Activated CD4-positive, CD25-positive, alpha-beta regulatory T cell treated with anti-CD3 and anti-CD28 coated beads, Interleukin-2, amount 50 U/mL, for 72 hours (primary cell): ENCODE results near the gene LRRC47.
"Not testable (repeated sequence)": the region's sequence is repeated elsewhere in the genome, so short reads cannot be mapped to it uniquely, and the experiment has no call there.

Experiments used
- DNase-seq: peaks from one replicate; pipeline ENCODE4 v3.0.0; 2021

Gene LRRC47

GRCh38 chr1:3814771-3815561 is 18.7 kb upstream of the LRRC47 start:
- DNase-seq: no peak

GRCh38 chr1:3814065-3814464 is 17.8 kb upstream of the LRRC47 start:
- DNase-seq: no peak

GRCh38 chr1:3811595-3811911 is 15.3 kb upstream of the LRRC47 start:
- DNase-seq: no peak

DNA sequence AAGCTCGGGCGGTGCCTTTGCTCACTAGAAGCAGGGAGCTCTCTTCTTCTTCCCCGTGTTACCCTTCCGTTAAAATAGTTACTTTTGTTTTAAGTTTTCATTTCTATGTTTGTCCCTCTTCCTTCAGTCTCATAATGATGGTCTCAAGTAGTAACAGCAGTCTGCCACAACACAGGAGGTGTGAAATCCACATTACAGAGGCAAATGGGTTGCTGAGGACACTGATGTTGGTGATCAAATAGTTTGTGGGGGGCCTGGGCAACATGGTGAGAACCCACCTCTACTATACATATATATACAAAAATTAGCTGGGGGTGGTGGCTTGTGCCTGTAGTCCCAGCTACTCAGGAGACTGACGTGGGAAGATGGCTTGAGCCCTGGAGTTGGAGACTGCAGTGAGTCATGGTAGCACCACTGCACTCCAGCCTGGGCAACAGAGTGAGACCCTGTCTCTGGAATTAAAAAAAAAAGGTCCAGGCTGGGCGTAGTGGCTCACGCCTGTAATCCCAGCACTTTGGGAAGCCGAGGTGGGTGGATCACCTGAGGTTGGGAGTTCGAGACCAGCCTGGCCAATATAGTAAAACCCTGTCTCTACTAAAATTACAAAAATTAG is 14.0 kb upstream of the LRRC47 start:
- not testable (repeated sequence) for DNase-seq

DNA sequence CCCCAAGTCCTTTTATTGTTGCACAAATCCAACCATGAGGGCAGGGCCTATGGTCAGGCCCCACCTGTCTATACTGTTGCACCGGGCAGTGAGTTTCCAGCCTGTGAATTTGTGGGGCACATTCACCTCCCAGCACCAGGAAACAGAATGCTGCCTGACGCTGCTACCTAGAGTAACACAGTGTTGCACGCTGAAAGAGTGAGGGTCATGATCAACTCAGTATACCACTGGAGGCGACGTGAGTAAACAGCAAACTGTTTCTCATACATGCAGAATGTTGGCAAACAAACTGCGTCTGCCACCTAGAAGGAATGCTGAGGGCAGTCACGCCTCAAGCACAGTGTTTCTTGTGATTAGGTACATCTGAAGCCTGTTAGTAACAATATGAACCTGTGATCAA is 13.4 kb upstream of the LRRC47 start:
- no peak for DNase-seq

DNA sequence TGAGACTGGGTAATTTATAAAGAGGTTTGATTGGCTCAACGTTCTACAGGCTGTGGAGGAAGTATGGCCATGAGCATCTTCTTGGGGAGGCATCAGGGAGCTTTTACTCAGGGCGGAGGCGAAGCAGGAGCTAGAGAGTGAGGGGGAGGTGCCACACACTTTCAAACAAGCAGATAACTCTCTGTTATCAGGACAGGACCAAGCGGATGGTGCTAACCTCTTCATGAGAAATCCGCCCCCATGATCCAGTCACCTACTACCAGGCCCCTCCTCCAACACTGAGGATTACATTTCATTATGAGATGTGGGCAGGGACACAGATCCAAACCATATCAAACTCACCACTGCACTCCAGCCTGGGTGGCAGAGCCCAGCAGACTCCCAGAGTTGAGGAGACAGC is 11.5 kb upstream of the LRRC47 start:
- no peak for DNase-seq

GRCh38 chr1:3805038-3805437 is 8.7 kb upstream of the LRRC47 start:
- no peak for DNase-seq

GRCh38 chr1:3804627-3804944 is 8.3 kb upstream of the LRRC47 start:
- not testable (repeated sequence) for DNase-seq

GRCh38 chr1:3803905-3804626 is 7.8 kb upstream of the LRRC47 start:
- no peak for DNase-seq

DNA sequence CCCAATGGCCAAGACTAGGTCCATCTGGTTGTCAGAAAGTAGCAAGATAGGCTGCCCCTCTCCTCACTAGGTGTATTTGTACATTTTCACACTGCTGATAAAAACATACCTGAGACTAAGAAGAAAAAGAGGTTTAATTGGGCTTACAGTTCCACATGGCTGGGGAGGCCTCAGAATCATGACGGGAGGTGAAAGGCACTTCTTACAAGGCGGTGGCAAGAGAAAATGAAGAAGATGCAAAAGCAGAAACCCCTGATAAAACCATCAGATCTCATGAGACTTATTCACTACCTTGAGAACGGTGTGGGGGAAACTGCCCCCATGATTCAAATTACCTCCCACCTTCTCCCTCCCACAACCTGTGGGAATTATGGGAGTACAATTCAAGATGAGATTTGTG is 4.5 kb upstream of the LRRC47 start:
- DNase-seq: not testable (repeated sequence)

DNA sequence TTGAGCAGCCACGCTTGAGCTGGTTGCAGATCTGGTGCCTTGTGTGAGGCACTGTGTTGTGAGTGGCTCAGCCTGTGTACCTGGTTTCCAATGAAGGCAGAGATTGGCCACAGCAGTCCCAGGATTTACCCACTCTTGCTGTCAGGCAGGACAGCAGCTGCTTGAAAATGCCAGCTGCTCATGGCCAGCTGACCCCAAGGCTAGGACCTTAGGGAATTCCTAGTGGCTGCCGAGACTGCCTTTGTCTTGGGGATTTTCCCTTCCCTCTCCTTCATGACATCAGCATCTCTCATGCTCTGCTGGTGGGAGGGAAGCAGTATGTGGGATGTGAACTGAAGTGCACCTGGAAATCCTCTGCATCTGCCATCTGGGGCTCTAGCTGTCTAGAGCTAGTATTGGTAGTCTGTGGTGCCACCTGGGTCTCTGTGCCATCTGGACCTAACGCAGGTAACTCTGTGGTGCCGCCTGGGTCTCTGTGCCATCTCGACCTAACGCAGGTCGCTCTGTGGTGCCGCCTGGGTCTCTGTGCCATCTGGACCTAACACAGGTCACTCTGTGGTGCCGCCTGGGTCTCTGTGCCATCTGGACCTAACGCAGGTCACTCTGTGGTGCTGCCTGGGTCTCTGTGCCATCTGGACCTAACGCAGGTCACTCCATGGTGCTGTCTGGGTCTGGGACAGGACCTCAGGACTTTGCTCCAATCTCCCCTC is 3.8 kb upstream of the LRRC47 start:
- DNase-seq: no peak

- DNase-seq: no peak
Measured at GRCh38 chr1:3795453-3796214, 664 bp downstream of the LRRC47 start.

DNA sequence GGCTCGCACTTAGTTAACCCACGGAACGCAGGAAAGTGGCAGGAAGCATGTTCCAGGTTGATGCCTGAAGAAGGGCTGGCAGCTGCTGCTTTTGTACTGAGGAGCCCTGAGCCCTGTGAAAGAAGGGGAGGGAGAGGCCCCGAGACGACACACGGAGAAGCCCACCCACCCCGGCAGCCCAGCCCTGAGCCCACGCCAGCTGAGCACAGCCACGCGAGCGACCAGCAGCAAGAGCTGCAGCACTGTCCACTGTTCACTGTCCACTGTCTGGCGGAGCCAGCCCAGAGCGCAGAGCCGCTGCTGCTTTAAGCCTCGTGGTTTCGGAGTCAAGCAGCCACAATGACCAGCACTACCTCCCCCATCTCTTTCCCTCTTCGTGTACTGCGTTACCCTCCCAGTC is 5.3 kb downstream of the LRRC47 start:
- DNase-seq: no peak

DNA sequence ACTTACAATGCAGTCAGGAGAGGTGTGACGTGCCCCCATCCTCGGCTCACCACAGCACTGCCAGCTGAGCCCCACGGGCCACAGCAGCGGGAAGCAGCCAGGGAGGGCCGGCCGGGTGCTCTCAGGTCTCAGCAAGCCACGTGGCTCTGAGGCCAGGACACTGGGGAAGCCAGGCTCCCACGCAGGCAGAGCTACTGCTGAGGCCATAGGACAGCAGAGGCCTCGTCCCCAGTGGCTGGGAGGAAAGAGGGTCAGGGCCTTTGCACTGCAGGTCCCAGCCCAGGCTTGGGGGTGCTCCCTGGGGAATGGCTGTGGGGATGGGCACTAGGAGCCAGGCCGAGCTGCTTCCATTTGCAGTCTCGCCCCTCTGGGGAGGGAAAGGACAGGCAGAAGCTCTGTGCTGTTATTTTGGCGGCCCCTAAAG is 5.8 kb downstream of the LRRC47 start:
- DNase-seq: no peak

DNA sequence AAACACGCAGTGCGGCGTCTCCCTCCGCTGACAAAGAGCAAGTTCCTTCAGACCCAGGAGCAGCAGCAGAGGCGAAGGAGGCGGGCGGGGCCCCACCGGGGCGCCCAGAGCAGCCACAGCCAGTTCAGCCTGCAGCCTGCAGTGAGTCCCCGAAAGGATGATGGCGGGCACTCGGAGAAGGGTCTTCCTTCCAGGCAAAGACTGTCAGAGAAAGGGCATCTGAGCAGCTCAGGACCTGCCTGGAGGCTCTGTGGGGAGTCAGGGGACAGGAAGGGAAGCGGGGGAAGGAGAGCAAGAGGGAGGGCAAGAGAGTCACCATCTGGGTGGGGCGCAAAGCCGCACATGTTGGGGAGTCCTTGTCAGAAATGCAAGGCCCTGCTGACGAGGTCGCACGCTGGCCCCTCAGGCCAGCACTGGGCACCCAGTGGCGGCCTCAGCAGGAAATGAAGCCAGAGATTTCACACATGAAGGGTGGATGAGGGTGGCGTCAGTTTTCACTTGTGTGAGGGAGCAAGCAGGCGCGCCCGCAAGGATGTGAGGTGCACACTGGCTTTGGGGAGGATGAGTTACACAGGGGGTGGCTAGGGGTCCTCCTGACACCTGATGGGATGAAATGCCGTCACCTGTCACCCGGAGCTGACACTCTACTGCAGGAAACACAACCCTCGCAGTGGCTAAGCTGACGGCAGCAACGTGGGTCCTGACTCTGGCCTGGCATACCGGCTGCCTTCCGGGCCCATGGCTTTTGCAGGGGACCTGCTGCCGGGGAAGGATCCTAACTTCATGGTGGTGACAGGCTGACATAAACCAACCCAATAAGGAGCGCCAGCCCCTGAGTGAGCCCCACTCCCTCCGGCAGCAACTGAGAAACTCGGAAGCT is 6.6 kb downstream of the LRRC47 start:
- no peak for DNase-seq

DNA sequence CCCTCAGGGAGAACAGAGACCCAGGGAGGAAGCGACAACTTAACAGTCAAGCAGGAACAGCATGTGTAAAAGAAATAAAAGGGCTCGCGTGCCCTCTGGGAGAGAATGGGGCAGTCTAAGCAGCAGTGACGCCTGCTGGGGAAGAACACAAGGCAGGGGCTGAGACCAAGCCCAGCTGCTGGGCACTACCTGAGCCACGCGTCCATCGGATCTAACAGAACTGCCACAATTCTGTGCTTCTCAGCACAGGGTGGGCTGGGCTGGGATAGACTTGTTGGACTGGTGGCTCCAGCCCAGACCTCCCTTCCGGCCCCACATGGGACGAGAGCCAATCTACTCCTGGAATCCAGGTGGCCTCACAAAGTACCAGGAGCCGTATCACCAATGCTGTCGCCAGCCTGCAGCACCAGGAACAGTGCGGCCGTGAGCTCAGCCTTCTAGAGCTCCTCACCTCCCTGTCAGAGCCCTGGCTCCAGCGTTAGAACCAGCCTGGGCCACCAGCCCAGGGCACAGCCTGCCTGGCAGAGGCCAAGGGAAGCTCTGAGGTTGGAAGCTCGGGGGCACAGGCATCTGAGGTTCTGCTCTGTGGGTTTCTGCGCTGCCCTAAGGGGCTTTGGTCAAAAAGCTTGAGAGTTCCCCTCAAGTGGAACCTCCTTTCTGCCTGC is 7.4 kb downstream of the LRRC47 start:
- no peak for DNase-seq

- DNase-seq: no peak
Measured at GRCh38 chr1:3787745-3788605, 8.3 kb downstream of the LRRC47 start.

DNA sequence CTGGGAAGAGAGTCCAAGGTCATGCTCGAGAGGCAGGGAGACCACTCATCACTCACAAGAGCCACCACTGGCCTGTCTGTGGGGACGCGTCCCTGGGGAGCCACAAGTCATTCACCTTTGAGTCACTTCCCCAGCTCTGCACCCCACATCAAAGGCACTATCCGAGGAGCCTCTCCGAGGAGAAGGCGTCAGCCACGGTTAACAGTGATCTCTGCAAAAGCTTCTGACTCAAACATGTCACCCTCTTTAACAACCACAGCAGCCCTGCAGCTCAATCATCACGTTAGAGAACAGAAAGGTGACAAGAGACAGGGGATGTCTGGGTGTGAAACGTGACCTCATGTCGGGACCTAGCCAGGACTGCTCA is 9.0 kb downstream of the LRRC47 start:
- no peak for DNase-seq

DNA sequence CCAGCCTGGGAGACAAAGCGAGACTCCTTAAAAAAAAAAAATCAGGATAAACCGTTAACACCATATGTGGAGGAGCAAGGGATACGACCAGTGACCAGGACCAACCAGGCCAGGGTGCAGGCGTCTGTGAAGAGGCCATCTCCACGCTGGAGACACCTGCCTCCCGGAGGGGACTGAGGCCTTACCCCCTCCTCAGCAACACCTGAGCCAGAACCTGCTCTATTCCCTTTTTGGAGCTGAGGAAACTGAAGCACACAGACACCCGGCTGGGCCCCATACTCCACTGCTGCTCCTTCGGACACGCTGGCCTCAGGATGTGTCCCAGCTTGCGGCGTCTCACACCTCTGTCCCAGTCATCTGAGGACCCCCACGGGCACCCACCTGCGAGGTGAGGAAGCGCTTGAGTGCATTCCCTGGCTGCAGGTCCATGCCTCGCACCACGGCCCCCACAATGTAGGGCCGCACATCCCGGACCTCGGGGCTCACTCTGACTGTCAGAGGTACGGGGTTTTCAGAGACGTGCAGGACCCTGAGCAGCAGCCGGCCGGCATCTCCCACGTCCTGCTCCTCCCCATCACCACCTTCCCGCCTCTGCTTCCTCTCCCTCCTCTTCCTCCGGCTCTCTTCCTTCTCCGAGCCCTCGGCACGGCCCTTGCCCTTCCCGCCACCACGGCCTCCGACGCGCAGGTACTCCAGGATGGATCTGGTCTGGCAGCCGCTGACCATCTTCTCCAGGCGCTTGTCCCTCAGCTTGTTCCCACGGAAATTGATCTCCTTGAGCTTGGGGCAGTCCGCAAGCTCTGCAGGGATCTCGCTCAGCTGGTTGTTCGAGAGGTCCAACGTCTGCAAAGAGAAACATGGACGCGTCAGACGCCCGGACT is 9.6 kb downstream of the LRRC47 start:
- DNase-seq: no peak
